A549 (cell line): Measurements from ENCODE around the gene RMI1.

ENCODE experiments used
- ESRRA ChIP-seq: fragments of 150-350 bp; IDR thresholded peaks from 2 replicates; pipeline ENCODE4 v1.6.1; 2014; ENCODE audit warnings: mild to moderate bottlenecking, low read length, borderline replicate concordance
- POLR2A ChIP-seq: IDR thresholded peaks from 2 replicates; pipeline ENCODE4 v1.6.1; 2012; ENCODE audit warnings: mild to moderate bottlenecking, low read length
- TF ChIP-seq, protein P1 (sequence below): fragments of 200-600 bp; sonication (generic); IDR thresholded peaks from 2 replicates; pipeline ENCODE4 v1.6.1; 2016; ENCODE audit warnings: antibody characterized with exemption, mild to moderate bottlenecking, moderate library complexity
- TF ChIP-seq, protein P2 (sequence below): fragments of >200 bp; sonication (Bioruptor Twin); formaldehyde crosslinking; IDR thresholded peaks from 3 replicates; pipeline ENCODE4 v1.5.1; 2016

DNA sequence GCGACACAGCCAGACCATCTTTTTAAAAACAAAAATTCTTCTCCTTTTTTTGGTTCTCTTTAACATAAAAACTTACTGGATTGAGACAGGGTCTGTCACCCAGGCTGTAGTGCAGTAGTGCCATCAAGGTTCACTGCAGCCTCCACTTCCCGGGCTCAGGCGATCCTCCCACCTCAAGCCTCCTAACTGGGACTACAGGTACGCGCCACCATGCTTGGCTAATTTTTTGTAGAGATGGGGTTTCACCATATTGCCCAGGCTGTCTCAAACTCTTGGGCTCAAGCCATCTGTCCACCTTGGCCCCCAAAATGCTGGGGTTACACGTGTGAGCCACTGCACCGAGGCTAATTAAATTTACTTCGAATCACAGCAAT, 14.4 kb upstream of the RMI1 start:
- TF ChIP-seq, protein P1, sequence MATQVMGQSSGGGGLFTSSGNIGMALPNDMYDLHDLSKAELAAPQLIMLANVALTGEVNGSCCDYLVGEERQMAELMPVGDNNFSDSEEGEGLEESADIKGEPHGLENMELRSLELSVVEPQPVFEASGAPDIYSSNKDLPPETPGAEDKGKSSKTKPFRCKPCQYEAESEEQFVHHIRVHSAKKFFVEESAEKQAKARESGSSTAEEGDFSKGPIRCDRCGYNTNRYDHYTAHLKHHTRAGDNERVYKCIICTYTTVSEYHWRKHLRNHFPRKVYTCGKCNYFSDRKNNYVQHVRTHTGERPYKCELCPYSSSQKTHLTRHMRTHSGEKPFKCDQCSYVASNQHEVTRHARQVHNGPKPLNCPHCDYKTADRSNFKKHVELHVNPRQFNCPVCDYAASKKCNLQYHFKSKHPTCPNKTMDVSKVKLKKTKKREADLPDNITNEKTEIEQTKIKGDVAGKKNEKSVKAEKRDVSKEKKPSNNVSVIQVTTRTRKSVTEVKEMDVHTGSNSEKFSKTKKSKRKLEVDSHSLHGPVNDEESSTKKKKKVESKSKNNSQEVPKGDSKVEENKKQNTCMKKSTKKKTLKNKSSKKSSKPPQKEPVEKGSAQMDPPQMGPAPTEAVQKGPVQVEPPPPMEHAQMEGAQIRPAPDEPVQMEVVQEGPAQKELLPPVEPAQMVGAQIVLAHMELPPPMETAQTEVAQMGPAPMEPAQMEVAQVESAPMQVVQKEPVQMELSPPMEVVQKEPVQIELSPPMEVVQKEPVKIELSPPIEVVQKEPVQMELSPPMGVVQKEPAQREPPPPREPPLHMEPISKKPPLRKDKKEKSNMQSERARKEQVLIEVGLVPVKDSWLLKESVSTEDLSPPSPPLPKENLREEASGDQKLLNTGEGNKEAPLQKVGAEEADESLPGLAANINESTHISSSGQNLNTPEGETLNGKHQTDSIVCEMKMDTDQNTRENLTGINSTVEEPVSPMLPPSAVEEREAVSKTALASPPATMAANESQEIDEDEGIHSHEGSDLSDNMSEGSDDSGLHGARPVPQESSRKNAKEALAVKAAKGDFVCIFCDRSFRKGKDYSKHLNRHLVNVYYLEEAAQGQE: no peak
- TF ChIP-seq, protein P2, sequence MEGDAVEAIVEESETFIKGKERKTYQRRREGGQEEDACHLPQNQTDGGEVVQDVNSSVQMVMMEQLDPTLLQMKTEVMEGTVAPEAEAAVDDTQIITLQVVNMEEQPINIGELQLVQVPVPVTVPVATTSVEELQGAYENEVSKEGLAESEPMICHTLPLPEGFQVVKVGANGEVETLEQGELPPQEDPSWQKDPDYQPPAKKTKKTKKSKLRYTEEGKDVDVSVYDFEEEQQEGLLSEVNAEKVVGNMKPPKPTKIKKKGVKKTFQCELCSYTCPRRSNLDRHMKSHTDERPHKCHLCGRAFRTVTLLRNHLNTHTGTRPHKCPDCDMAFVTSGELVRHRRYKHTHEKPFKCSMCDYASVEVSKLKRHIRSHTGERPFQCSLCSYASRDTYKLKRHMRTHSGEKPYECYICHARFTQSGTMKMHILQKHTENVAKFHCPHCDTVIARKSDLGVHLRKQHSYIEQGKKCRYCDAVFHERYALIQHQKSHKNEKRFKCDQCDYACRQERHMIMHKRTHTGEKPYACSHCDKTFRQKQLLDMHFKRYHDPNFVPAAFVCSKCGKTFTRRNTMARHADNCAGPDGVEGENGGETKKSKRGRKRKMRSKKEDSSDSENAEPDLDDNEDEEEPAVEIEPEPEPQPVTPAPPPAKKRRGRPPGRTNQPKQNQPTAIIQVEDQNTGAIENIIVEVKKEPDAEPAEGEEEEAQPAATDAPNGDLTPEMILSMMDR: no peak
- TF ChIP-seq ESRRA (no peak), POLR2A (no peak)
